B cell (primary cell): Measurements from ENCODE around the gene LAYN. TPM values are rescaled to one million over a fixed set of nuclear protein-coding genes. Genes with fewer than 3 reads are reported as not detected.

Experiments
- ATAC-seq: fragments of 200-7000 bp; cut with Tn5 transposase; one replicate; pipeline ENCODE4 v1.10.0; 2021; ENCODE audit warnings: low read depth, mild to moderate bottlenecking, moderate number of reproducible peaks, moderate library complexity
- CTCF ChIA-PET: fragments of 350-600 bp; sonication (Branson Sonifier 250); formaldehyde crosslinking; loops from one replicate; lab custom pipeline; 2021; ENCODE audit warnings: antibody characterized with exemption, inconsistent platforms; lab: Charles Lee
- POLR2A ChIA-PET: fragments of 350-600 bp; sonication (Branson Sonifier 250); formaldehyde crosslinking; loops from one replicate; lab custom pipeline; 2021; ENCODE audit warnings: antibody characterized with exemption; lab: Charles Lee
- DNase-seq: peaks from one replicate; pipeline ENCODE4 v3.0.0; 2013
- H2AFZ ChIP-seq: 2 replicates; pipeline ENCODE4 v1.6.1; 2012; ENCODE audit warnings: mild to moderate bottlenecking, low read depth, low read length; ENCODE audit not compliant: insufficient read depth, poor library complexity, severe bottlenecking
- H3K27ac ChIP-seq, 2 donors: 1 replicate in 1 of 2; 2 replicates in 1 of 2; pipeline ENCODE4 v1.5.1; 2012 to 2013; ENCODE audit warnings: low read length in 2 of 2, mild to moderate bottlenecking in 2 of 2, moderate library complexity in 1 of 2
- H3K27me3 ChIP-seq, 4 experiments: fragments of 200-600 bp in 1 of 4; sonication (generic) in 1 of 4; replicated peaks in 1 of 4; 1 replicate in 2 of 4; 2 replicates in 2 of 4; pipeline versions ENCODE4 v1.6.1 to v1.7.0; 2013 to 2016; ENCODE audit warnings: low read length in 3 of 4, mild to moderate bottlenecking in 2 of 4, mixed read lengths in 1 of 4, moderate library complexity in 1 of 4; ENCODE audit not compliant: insufficient read depth in 4 of 4, control insufficient read depth in 3 of 4; ENCODE audit errors: control extremely low read depth in 1 of 4
- H3K36me3 ChIP-seq, 2 experiments: replicated peaks in 1 of 2; 1 replicate in 1 of 2; 2 replicates in 1 of 2; pipeline versions ENCODE4 v1.6.1 to v1.7.1; 2013; ENCODE audit warnings: low read length in 1 of 2; ENCODE audit not compliant: insufficient read depth in 2 of 2, control insufficient read depth in 1 of 2; ENCODE audit errors: control extremely low read depth in 1 of 2, extremely low read depth in 1 of 2
- H3K4me1 ChIP-seq, 2 donors: fragments of 200-600 bp in 1 of 2; sonication (generic) in 1 of 2; 1 replicate in 1 of 2; 2 replicates in 1 of 2; pipeline versions ENCODE4 v1.5.1 to v1.6.1; 2013 to 2017; ENCODE audit warnings: low read length in 2 of 2; ENCODE audit not compliant: control insufficient read depth in 2 of 2, insufficient read depth in 2 of 2
- H3K4me2 ChIP-seq: replicated peaks from 2 replicates; pipeline ENCODE3; 2012; ENCODE audit warnings: mild to moderate bottlenecking, low read depth, low read length; ENCODE audit not compliant: poor library complexity, severe bottlenecking
- H3K4me3 ChIP-seq, 5 experiments: fragments of 200-600 bp in 1 of 5; sonication (generic) in 1 of 5; 1 replicate in 3 of 5; 2 replicates in 2 of 5; pipeline versions ENCODE4 v1.5.1 to v1.7.0; 2011 to 2016; ENCODE audit warnings: low read length in 4 of 5, mild to moderate bottlenecking in 4 of 5, low read depth in 2 of 5, control low read depth in 1 of 5, moderate library complexity in 1 of 5; ENCODE audit not compliant: insufficient read depth in 1 of 5; ENCODE audit errors: control extremely low read depth in 1 of 5, extremely low read depth in 1 of 5
- H3K79me2 ChIP-seq: fragments of 200-600 bp; sonication (generic); one replicate; pipeline ENCODE4 v1.6.0; 2016; ENCODE audit warnings: low read length; ENCODE audit not compliant: control insufficient read depth, insufficient read depth
- H3K9ac ChIP-seq: fragments of 200-600 bp; sonication (generic); 2 replicates; pipeline ENCODE4 v1.6.1; 2017; ENCODE audit warnings: mild to moderate bottlenecking, low read length, moderate library complexity
- H3K9me3 ChIP-seq, 3 donors: one replicate each; pipeline versions ENCODE4 v1.6.1 to v1.7.1; 2013; ENCODE audit warnings: low read length in 2 of 3; ENCODE audit not compliant: control insufficient read depth in 2 of 3, insufficient read depth in 1 of 3; ENCODE audit errors: control extremely low read depth in 1 of 3
- H4K20me1 ChIP-seq: 2 replicates; pipeline ENCODE4 v1.6.0; 2012; ENCODE audit warnings: mild to moderate bottlenecking, low read length; ENCODE audit not compliant: insufficient read depth, control insufficient read depth, poor library complexity, severe bottlenecking
- H3K27ac Mint-ChIP-seq: one replicate; pipeline ENCODE4 v1.8.0; 2021; ENCODE audit warnings: mixed read lengths
- H3K27me3 Mint-ChIP-seq: one replicate; pipeline ENCODE4 v1.8.0; 2021; ENCODE audit warnings: mixed read lengths
- H3K4me1 Mint-ChIP-seq: one replicate; pipeline ENCODE4 v1.8.0; 2021; ENCODE audit warnings: mixed read lengths
- H3K4me3 Mint-ChIP-seq: one replicate; pipeline ENCODE4 v1.8.0; 2021; ENCODE audit warnings: mixed read lengths
- H3K9me3 Mint-ChIP-seq: one replicate; pipeline ENCODE4 v1.8.0; 2022; ENCODE audit warnings: mixed read lengths; ENCODE audit not compliant: insufficient read depth
- CTCF ChIP-seq: fragments of 200-600 bp; IDR thresholded peaks from one replicate; pipeline ENCODE4 v1.8.0; 2022; ENCODE audit warnings: antibody characterized with exemption, mild to moderate bottlenecking
- EZH2 ChIP-seq: IDR thresholded peaks from 2 replicates; pipeline ENCODE4 v1.6.1; 2012; ENCODE audit warnings: borderline replicate concordance, low read depth, mild to moderate bottlenecking, moderate library complexity, low read length; ENCODE audit not compliant: insufficient read depth, poor library complexity, severe bottlenecking
- WGBS: methylation state at CpG from one replicate; pipeline ENCODE4 v1.1.5; 2013; ENCODE audit warnings: missing lambda C conversion rate; ENCODE audit not compliant: insufficient coverage; 5-methylcytosine and 5-hydroxymethylcytosine counted together
- intact Hi-C: fragments of 100-400 bp; cut with micrococcal nuclease; formaldehyde crosslinking; loops from one replicate; pipeline ENCODE4 v1.10.0; 2022
- polyA plus RNA-seq: library from polyadenylated mRNA; depleted of rRNA; stranded (reverse); fragments of >200 nt; gene quantifications from 2 replicates; pipeline ENCODE4 v1.2.3, GENCODE V29; 2012
- total RNA-seq, 2 donors: library from RNA; stranded (reverse); fragments of 120-200 nt in 1 of 2; gene quantifications; 1 replicate in 1 of 2; 2 replicates in 1 of 2; pipeline versions ENCODE4 v1.2.3 to v1.2.4, GENCODE V29; 2013 to 2022

Gene LAYN
- total and polyA plus RNA-seq, 2 donors (not counting 1 experiment from before 2014, with no cell fraction given) = not detected

GRCh38 chr11:111548525-111548924 lies 8.0 kb downstream of the LAYN start:
- Histone ChIP-seq H4K20me1 (no peaks in the 10 kb centered on the region), H3K36me3 (no peaks in the 10 kb centered on the region), H3K9me3 (no peaks in the 10 kb centered on the region), H2AFZ (no peak overlapping the region), H3K4me3 (no peak overlapping the region), H3K4me2 (no peak overlapping the region), H3K27ac (no peak overlapping the region), H3K4me1 (no peaks in the 10 kb centered on the region), H3K9ac (no peak overlapping the region), H3K79me2 (no peaks in the 10 kb centered on the region), H3K27me3 (peaks cover 0 to 10% (median 6%) of the 10 kb centered on the region in 4 experiments)
- TF ChIP-seq EZH2 = no peak
- no peak for TF ChIP-seq CTCF
- H3K4me3 Mint-ChIP-seq = no peak overlapping the region
- H3K27me3 Mint-ChIP-seq = peaks cover 39% of the 10 kb centered on the region
- no peaks in the 10 kb centered on the region for H3K4me1 Mint-ChIP-seq
- no peak for ATAC-seq
- 100% methylated on average over 1 of the region's 2 CpGs for WGBS
- no peak for DNase-seq
- ChIA-PET POLR2A (no interaction called here), CTCF (no interaction called here)
- intact Hi-C loops = no loop called here
- H3K27ac Mint-ChIP-seq = no peak overlapping the region
- H3K9me3 Mint-ChIP-seq = no peaks in the 10 kb centered on the region

GRCh38 chr11:111549196-111549868 lies 8.8 kb downstream of the LAYN start:
- Mint-ChIP-seq H3K4me1 (no peaks in the 10 kb centered on the region), H3K4me3 (no peak overlapping the region), H3K27ac (no peak overlapping the region), H3K9me3 (no peaks in the 10 kb centered on the region), H3K27me3 (peaks cover 38% of the 10 kb centered on the region)
- Histone ChIP-seq H3K4me2 (no peak overlapping the region), H2AFZ (no peak overlapping the region), H3K27ac (no peak overlapping the region), H3K4me3 (no peak overlapping the region), H3K36me3 (no peaks in the 10 kb centered on the region), H3K79me2 (no peaks in the 10 kb centered on the region), H4K20me1 (no peaks in the 10 kb centered on the region), H3K9ac (no peak overlapping the region), H3K4me1 (no peaks in the 10 kb centered on the region), H3K9me3 (no peaks in the 10 kb centered on the region), H3K27me3 (peaks cover 0 to 10% (median 5%) of the 10 kb centered on the region in 4 experiments)
- intact Hi-C loops = no loop called here
- no peak for TF ChIP-seq CTCF
- TF ChIP-seq EZH2 = no peak
- ChIA-PET CTCF (no interaction called here), POLR2A (no interaction called here)
- 97% methylated on average over 4 of the region's 11 CpGs for WGBS
- no peak for ATAC-seq
- no peak for DNase-seq
